Fibroblast of lung (primary cell): ENCODE results near the gene ERBB4. TPM values are rescaled to one million over a fixed set of nuclear protein-coding genes. Genes with fewer than 3 reads are reported as not detected.
A peak's percentile ranks its signal among the peaks of the same experiment; 100 is the strongest.

Experiments used
- DNase-seq, 2 donors: peaks; one replicate each; pipeline versions ENCODE4 v3.0.0 to v3.0.0-alpha.2; 2010; ENCODE audit warnings: low read depth in 2 of 2
- H2AFZ ChIP-seq: 2 replicates; pipeline ENCODE4 v1.5.1; 2012; ENCODE audit warnings: low read length, control low read depth, inconsistent platforms
- H3K27ac ChIP-seq: 2 replicates; pipeline ENCODE4 v1.5.1; 2011; ENCODE audit warnings: low read length, control low read depth; ENCODE audit not compliant: insufficient read depth
- H3K27me3 ChIP-seq: 2 replicates; pipeline ENCODE4 v1.5.1; 2011; ENCODE audit warnings: mild to moderate bottlenecking, low read length; ENCODE audit not compliant: control insufficient read depth, insufficient read depth
- H3K36me3 ChIP-seq: 2 replicates; pipeline ENCODE4 v1.5.1; 2011; ENCODE audit warnings: low read length; ENCODE audit not compliant: control insufficient read depth, insufficient read depth
- H3K4me1 ChIP-seq: 2 replicates; pipeline ENCODE4 v1.5.1; 2011; ENCODE audit warnings: low read length; ENCODE audit not compliant: control insufficient read depth, insufficient read depth; ENCODE audit errors: extremely low read depth
- H3K4me2 ChIP-seq: 2 replicates; pipeline ENCODE4 v1.5.1; 2011; ENCODE audit warnings: low read length, control low read depth; ENCODE audit not compliant: insufficient read depth; ENCODE audit errors: extremely low read depth
- H3K4me3 ChIP-seq, 4 experiments: fragments of 200-600 bp in 1 of 4; sonication (generic) in 1 of 4; replicated peaks in 1 of 4; 2 replicates each; pipeline ENCODE4 v1.5.1; 2011 to 2016; ENCODE audit warnings: low read length in 4 of 4, low read depth in 3 of 4, mild to moderate bottlenecking in 3 of 4, control low read depth in 2 of 4, inconsistent platforms in 1 of 4, mixed read lengths in 1 of 4; ENCODE audit not compliant: insufficient read depth in 1 of 4; ENCODE audit errors: control extremely low read depth in 1 of 4
- H3K79me2 ChIP-seq: 2 replicates; pipeline ENCODE4 v1.5.1; 2012; ENCODE audit warnings: mild to moderate bottlenecking, low read length, inconsistent platforms; ENCODE audit not compliant: control insufficient read depth, insufficient read depth
- H3K9ac ChIP-seq: 2 replicates; pipeline ENCODE4 v1.5.1; 2011; ENCODE audit warnings: mild to moderate bottlenecking, low read length, control low read depth; ENCODE audit not compliant: insufficient read depth
- H3K9me3 ChIP-seq: 2 replicates; pipeline ENCODE4 v1.5.1; 2012; ENCODE audit warnings: low read depth, low read length; ENCODE audit not compliant: control insufficient read depth, insufficient read depth
- H4K20me1 ChIP-seq: 2 replicates; pipeline ENCODE4 v1.5.1; 2011; ENCODE audit warnings: low read length; ENCODE audit not compliant: control insufficient read depth, insufficient read depth; ENCODE audit errors: extremely low read depth
- EZH2 ChIP-seq: IDR thresholded peaks from 2 replicates; pipeline ENCODE4 v1.5.1; 2012; ENCODE audit warnings: low read length, control low read depth, mild to moderate bottlenecking; ENCODE audit errors: missing control alignments
- polyA plus RNA-seq, 2 donors: library from polyadenylated mRNA; depleted of rRNA in 1 of 2; stranded (reverse) in 1 of 2; unstranded in 1 of 2; fragments of >200 nt; gene quantifications; 2 replicates each; pipeline ENCODE4 v1.2.1, GENCODE V29; 2011 to 2012; ENCODE audit warnings: missing spikeins in 1 of 2
- total RNA-seq: library from RNA; depleted of rRNA; stranded (reverse); fragments of >200 nt; gene quantifications from 2 replicates; pipeline ENCODE4 v1.2.1, GENCODE V29; 2014
- TF ChIP-seq, protein P1 (sequence below), 2 donors: IDR thresholded peaks in 1 of 2; conservative IDR thresholded peaks in 1 of 2; 1 replicate in 1 of 2; 2 replicates in 1 of 2; pipeline ENCODE4 v1.5.1; 2011 to 2012; ENCODE audit warnings: low read length in 2 of 2, control low read depth in 1 of 2, inconsistent platforms in 1 of 2, low read depth in 1 of 2, mild to moderate bottlenecking in 1 of 2

The ERBB4 gene
- total and polyA plus RNA-seq, 2 donors (not counting 1 experiment from before 2014, with no cell fraction given), result 0.08 to 0.17 TPM

DNA sequence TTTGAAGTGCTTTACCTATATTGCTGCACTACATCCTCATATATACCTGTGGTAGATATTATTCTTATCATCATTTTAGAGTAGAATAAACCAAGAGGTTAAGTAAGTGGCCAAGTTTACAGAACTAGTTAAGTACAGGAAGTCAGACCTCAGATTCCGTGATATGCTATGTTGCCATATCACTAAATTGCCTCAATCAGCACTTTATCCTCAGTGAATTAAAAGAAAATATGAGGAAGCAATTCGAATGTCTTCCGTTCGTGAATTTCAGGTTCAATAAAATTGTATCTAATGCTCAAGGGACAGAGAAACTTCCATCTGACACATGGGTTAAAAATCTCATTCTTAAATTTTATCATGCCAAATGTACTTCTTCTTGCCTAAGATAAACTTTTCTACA is 1133.6 kb downstream of the ERBB4 start:
- H3K4me1 ChIP-seq, result no peaks in the 10 kb centered on the region
- no peak overlapping the region for H3K4me3 ChIP-seq
- no peak for DNase-seq
- no peaks in the 10 kb centered on the region for H3K36me3 ChIP-seq
- no peak overlapping the region for H3K27ac ChIP-seq
- no peak for TF ChIP-seq EZH2
- TF ChIP-seq, protein P1, sequence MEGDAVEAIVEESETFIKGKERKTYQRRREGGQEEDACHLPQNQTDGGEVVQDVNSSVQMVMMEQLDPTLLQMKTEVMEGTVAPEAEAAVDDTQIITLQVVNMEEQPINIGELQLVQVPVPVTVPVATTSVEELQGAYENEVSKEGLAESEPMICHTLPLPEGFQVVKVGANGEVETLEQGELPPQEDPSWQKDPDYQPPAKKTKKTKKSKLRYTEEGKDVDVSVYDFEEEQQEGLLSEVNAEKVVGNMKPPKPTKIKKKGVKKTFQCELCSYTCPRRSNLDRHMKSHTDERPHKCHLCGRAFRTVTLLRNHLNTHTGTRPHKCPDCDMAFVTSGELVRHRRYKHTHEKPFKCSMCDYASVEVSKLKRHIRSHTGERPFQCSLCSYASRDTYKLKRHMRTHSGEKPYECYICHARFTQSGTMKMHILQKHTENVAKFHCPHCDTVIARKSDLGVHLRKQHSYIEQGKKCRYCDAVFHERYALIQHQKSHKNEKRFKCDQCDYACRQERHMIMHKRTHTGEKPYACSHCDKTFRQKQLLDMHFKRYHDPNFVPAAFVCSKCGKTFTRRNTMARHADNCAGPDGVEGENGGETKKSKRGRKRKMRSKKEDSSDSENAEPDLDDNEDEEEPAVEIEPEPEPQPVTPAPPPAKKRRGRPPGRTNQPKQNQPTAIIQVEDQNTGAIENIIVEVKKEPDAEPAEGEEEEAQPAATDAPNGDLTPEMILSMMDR (conservative IDR thresholded peaks at IDR 0.05 in 1 of 2, IDR thresholded peaks at IDR 0.05 in 1 of 2; ENCODE audit: low read depth in 1 of 2, low read length in 2 of 2), result no peak
- no peaks in the 10 kb centered on the region for H3K27me3 ChIP-seq
- H3K9me3 ChIP-seq, result no peaks in the 10 kb centered on the region
- no peaks in the 10 kb centered on the region for H4K20me1 ChIP-seq
- H3K79me2 ChIP-seq, result no peaks in the 10 kb centered on the region
- H2AFZ ChIP-seq, result no peak overlapping the region
- no peak overlapping the region for H3K9ac ChIP-seq
- H3K4me2 ChIP-seq, result no peak overlapping the region

DNA sequence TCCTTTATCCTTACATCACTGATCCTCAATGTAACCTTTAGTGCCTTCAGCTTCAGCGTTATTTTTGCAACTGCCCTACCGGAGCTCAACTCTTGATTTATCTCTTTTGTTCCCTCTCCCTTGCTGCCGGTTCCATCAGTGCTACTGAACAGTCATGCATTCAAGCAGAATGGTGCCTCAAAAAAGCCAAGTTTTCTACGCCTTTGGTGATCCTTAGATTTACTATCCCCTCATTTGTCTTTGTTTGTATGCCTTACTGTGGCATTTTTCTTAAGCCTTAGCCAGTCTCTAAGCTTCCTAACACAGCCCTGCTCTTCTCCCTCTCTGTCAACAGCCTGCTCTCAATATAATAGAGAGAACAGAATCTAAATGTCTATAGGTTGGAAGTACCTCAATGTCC is 1134.5 kb downstream of the ERBB4 start:
- Histone ChIP-seq H3K9ac (no peak overlapping the region), H2AFZ (no peak overlapping the region), H3K4me3 (no peak overlapping the region), H3K4me2 (no peak overlapping the region), H3K4me1 (no peaks in the 10 kb centered on the region), H3K9me3 (no peaks in the 10 kb centered on the region), H3K27me3 (no peaks in the 10 kb centered on the region), H4K20me1 (no peaks in the 10 kb centered on the region), H3K27ac (no peak overlapping the region), H3K79me2 (no peaks in the 10 kb centered on the region), H3K36me3 (no peaks in the 10 kb centered on the region)
- TF ChIP-seq, protein P1 (conservative IDR thresholded peaks at IDR 0.05 in 1 of 2, IDR thresholded peaks at IDR 0.05 in 1 of 2; ENCODE audit: low read depth in 1 of 2, low read length in 2 of 2), result no peak
- no peak for TF ChIP-seq EZH2
- no peak for DNase-seq

DNA sequence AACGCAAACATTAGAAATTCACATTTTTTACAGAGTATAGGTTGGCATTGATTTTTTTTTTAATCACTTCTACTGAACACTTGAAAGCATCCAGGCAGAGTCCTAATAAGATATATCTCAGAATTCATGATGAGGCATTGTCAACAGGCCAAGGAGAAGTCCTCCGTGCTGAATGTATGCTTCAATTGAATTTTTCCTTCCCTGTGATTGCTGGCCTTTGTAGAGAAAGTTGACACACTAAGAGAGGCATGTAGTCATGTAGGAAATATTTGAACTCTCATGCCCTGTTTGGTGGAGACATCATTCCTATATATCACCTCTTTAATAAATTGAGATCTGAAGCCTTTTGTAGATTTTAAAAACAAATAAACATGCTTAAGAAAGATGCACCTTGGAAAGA is 1137.3 kb downstream of the ERBB4 start:
- no peak overlapping the region for H3K4me3 ChIP-seq
- H3K36me3 ChIP-seq, result no peaks in the 10 kb centered on the region
- H3K79me2 ChIP-seq, result no peaks in the 10 kb centered on the region
- DNase-seq, result peak in 1 of 2 donors; percentile 44
- no peaks in the 10 kb centered on the region for H3K9me3 ChIP-seq
- no peak for TF ChIP-seq EZH2
- TF ChIP-seq, protein P1 (conservative IDR thresholded peaks at IDR 0.05 in 1 of 2, IDR thresholded peaks at IDR 0.05 in 1 of 2; ENCODE audit: low read depth in 1 of 2, low read length in 2 of 2), result no peak
- H3K4me2 ChIP-seq, result no peak overlapping the region
- H4K20me1 ChIP-seq, result no peaks in the 10 kb centered on the region
- H3K4me1 ChIP-seq, result no peaks in the 10 kb centered on the region
- no peak overlapping the region for H3K9ac ChIP-seq
- no peak overlapping the region for H2AFZ ChIP-seq
- H3K27ac ChIP-seq, result no peak overlapping the region
- H3K27me3 ChIP-seq, result no peaks in the 10 kb centered on the region
